ENCODE results near the gene ZBTB48.

DNA sequence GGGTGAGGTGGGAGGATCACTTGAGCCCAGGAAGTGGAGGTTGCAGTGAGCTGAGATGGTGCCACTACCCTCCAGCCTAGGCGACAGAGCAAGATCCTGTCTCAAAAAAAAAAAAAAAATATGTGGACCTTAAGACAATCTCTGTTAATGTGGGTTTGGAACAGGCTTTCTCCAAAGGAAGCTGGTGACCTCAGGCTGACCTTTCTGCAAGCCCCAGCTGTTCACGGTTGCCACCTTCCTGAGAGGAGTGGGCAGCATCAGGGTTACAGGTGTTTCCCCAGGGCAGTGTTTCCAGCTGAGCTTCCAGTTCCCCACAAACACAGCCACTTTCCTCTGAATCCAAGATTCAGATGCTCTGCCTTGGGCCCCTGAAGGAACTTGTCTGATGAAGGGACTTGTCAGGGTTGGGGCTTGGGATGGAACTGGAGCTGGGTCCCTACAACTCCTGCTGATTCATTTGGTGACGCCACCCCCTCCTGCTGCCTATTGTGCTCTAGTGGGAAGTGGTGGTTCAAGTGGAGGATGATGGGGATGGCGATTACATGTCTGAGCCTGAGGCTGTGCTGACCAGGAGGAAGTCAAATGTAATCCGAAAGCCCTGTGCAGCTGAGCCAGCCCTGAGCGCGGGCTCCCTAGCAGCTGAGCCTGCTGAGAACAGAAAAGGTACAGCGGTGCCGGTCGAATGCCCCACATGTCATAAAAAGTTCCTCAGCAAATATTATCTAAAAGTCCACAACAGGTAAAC lies 1.9 kb downstream of the ZBTB48 start:
- TF ChIP-seq, protein P1, sequence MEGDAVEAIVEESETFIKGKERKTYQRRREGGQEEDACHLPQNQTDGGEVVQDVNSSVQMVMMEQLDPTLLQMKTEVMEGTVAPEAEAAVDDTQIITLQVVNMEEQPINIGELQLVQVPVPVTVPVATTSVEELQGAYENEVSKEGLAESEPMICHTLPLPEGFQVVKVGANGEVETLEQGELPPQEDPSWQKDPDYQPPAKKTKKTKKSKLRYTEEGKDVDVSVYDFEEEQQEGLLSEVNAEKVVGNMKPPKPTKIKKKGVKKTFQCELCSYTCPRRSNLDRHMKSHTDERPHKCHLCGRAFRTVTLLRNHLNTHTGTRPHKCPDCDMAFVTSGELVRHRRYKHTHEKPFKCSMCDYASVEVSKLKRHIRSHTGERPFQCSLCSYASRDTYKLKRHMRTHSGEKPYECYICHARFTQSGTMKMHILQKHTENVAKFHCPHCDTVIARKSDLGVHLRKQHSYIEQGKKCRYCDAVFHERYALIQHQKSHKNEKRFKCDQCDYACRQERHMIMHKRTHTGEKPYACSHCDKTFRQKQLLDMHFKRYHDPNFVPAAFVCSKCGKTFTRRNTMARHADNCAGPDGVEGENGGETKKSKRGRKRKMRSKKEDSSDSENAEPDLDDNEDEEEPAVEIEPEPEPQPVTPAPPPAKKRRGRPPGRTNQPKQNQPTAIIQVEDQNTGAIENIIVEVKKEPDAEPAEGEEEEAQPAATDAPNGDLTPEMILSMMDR (IDR thresholded peaks at IDR 0.05; ENCODE audit: low read length) = no peak
- TF ChIP-seq EZH2 (optimal IDR thresholded peaks at IDR 0.05; ENCODE audit: low read depth, low read length) = no peak

All from MM.1S (cell line).